HepG2 (cell line): ENCODE data around the gene KCNMA1.

Experiments used
- CTCF ChIP-seq: sonication (generic); formaldehyde crosslinking; IDR thresholded peaks from 2 replicates; pipeline ENCODE4 v1.5.0; 2020; ENCODE audit warnings: mild to moderate bottlenecking, missing genetic modification reagents, moderate library complexity
- KLF15 ChIP-seq: sonication (generic); formaldehyde crosslinking; IDR thresholded peaks from 2 replicates; pipeline ENCODE4 v1.8.1; 2023; ENCODE audit warnings: borderline replicate concordance, mild to moderate bottlenecking, inconsistent platforms, missing genetic modification reagents, mixed read lengths
- MTA3 ChIP-seq: sonication (generic); formaldehyde crosslinking; IDR thresholded peaks from 2 replicates; pipeline ENCODE4 v1.4.0; 2020; ENCODE audit warnings: missing genetic modification reagents
- NR2C2 ChIP-seq: sonication (generic); formaldehyde crosslinking; IDR thresholded peaks from 2 replicates; pipeline ENCODE4 v1.4.0; 2020; ENCODE audit warnings: missing genetic modification reagents, mild to moderate bottlenecking, moderate library complexity, borderline replicate concordance
- PBX3 ChIP-seq: sonication (generic); formaldehyde crosslinking; IDR thresholded peaks from 2 replicates; pipeline ENCODE4 v1.8.1; 2023; ENCODE audit warnings: missing genetic modification reagents, inconsistent platforms, borderline replicate concordance
- SMARCC2 ChIP-seq: fragments of 450-650 bp; IDR thresholded peaks from 2 replicates; pipeline ENCODE4 v1.6.1; 2017; ENCODE audit warnings: antibody characterized with exemption, mild to moderate bottlenecking
- XRCC5 ChIP-seq: fragments of 200-400 bp; formaldehyde crosslinking; optimal IDR thresholded peaks from 2 replicates; pipeline ENCODE3; 2017; ENCODE audit warnings: mild to moderate bottlenecking, low read length
- ZNF20 ChIP-seq: sonication (generic); formaldehyde crosslinking; IDR thresholded peaks from 2 replicates; pipeline ENCODE4 v1.4.0; 2020; ENCODE audit warnings: mild to moderate bottlenecking, moderate library complexity, missing genetic modification reagents
- ZNF333 ChIP-seq: sonication (generic); formaldehyde crosslinking; IDR thresholded peaks from 2 replicates; pipeline ENCODE4 v1.4.0; 2020; ENCODE audit warnings: mild to moderate bottlenecking, missing genetic modification reagents, borderline replicate concordance
- ZNF557 ChIP-seq: sonication (generic); formaldehyde crosslinking; IDR thresholded peaks from 2 replicates; pipeline ENCODE4 v1.4.0; 2020; ENCODE audit warnings: missing genetic modification reagents
- ZNF687 ChIP-seq: sonication (generic); formaldehyde crosslinking; IDR thresholded peaks from 2 replicates; pipeline ENCODE4 v1.5.1; 2020; ENCODE audit warnings: mild to moderate bottlenecking, missing genetic modification reagents, moderate library complexity

- TF ChIP-seq ZNF557 (no peak), ZNF687 (no peak), SMARCC2 (no peak), NR2C2 (no peak), KLF15 (no peak), ZNF20 (CRISPR knock-in tag) (no peak), MTA3 (CRISPR knock-in tag) (no peak), ZNF333 (CRISPR knock-in tag) (no peak), CTCF (CRISPR knock-in tag) (no peak), PBX3 (no peak), XRCC5 (no peak)
Observed at GRCh38 chr10:77550378-77550777, 87.2 kb downstream of the KCNMA1 start.
